ENCODE data around the gene TUBA1A.
"Not testable (repeated sequence)": the region's sequence is repeated elsewhere in the genome, so short reads cannot be mapped to it uniquely, and the experiment has no call there.

TUBA1A gene

DNA sequence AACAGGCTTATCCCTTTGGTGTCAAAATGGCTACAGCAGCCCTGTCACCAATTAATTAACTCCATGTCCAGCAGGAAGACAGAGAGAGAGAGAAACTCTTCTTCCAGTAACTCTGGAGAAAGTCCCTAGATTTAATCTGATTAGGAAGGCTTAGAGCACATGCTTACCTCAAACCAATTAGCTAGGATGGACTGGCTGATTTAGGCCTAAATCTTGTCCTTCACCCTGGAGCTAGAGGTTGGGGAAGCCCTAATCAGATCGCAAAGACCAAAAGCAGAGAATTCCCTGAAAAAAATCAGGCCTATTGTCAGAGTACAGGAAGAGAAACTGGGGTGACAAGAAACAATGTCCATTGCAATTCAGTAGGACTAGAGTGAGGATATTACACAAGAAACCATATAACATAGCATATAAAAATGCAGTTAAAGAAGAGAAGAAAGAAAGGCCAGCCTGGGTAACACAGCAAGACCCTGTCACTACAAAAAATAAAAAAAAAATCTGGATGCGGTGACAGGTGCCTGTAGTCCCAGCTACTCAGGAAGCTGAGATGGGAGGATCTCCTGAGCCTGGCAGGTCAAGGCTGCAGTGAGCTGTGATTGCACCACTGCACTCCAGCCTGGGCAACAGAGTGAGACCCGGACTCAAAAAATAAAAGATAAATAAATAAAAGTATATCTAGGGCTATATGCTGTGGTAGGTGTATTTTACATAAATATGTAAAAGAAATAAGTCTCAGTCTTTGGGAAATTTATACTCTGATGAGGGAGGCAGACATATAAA is 34.9 kb upstream of the TUBA1A start:
- Mint-ChIP-seq H3K27ac (peak overlapping the region in 1 of 3 experiments; percentile 1), H3K36me3 (ENCODE audit: low read depth) (no peaks in the 10 kb centered on the region), H3K4me1 (peaks cover 33% of the 10 kb centered on the region), H3K9me3 (no peaks in the 10 kb centered on the region), H3K4me3 (no peak overlapping the region), H3K27me3 (ENCODE audit: low read depth) (no peaks in the 10 kb centered on the region)
- TF ChIP-seq, protein P1, sequence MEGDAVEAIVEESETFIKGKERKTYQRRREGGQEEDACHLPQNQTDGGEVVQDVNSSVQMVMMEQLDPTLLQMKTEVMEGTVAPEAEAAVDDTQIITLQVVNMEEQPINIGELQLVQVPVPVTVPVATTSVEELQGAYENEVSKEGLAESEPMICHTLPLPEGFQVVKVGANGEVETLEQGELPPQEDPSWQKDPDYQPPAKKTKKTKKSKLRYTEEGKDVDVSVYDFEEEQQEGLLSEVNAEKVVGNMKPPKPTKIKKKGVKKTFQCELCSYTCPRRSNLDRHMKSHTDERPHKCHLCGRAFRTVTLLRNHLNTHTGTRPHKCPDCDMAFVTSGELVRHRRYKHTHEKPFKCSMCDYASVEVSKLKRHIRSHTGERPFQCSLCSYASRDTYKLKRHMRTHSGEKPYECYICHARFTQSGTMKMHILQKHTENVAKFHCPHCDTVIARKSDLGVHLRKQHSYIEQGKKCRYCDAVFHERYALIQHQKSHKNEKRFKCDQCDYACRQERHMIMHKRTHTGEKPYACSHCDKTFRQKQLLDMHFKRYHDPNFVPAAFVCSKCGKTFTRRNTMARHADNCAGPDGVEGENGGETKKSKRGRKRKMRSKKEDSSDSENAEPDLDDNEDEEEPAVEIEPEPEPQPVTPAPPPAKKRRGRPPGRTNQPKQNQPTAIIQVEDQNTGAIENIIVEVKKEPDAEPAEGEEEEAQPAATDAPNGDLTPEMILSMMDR (IDR thresholded peaks at IDR 0.05; ENCODE audit: unreplicated experiment in 3 of 3) = no peak

DNA sequence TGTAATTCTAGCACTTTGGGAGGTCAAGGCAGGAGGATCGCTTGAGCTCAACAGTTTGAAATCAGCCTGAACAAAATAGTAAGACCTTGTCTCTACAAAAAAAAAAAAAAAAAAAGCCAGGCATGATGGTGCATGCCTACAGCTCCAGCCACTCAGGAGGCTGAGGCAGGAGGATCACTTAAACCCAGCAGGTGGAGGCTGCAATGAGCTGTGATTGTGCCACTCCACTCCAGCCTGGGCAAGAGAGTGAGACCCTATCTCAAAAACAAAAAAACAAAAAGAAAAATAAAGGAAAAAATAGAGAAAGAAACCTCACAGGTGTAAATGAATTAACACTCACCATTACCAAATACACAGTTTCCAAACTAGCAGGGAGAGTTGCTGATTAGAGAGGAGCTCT is 34.2 kb upstream of the TUBA1A start:
- Mint-ChIP-seq H3K27me3 (ENCODE audit: low read depth) (no peaks in the 10 kb centered on the region), H3K4me3 (no peak overlapping the region), H3K4me1 (peaks cover 27% of the 10 kb centered on the region), H3K27ac (peak overlapping the region in 2 of 3 experiments; percentile 53 to 71), H3K9me3 (no peaks in the 10 kb centered on the region), H3K36me3 (ENCODE audit: low read depth) (no peaks in the 10 kb centered on the region)
- TF ChIP-seq, protein P1 (IDR thresholded peaks at IDR 0.05; ENCODE audit: unreplicated experiment in 3 of 3) = no peak

DNA sequence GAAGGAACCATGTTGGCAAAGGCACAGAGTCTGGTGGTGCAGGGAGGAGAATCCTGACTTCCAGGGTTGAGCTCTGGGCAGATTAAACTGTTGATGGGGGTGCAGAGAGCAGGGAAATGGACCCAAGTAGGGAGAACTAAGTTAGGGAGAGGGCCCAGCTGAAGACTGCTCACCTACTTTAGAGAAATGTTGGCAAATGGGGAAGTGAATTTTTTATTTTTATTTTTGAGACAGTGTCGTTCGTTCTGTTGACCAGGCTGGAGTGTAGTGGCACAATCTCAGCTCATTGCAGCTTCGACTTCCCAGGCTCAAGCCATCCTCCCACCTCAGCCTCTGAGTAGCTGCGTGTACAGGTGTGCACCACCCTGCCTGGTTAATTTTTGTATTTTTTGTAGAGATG is 32.1 kb upstream of the TUBA1A start:
- H3K27me3 Mint-ChIP-seq (ENCODE audit: low read depth) = no peaks in the 10 kb centered on the region
- peaks cover 19% of the 10 kb centered on the region for H3K4me1 Mint-ChIP-seq
- no peak overlapping the region for H3K27ac Mint-ChIP-seq
- H3K4me3 Mint-ChIP-seq = no peak overlapping the region
- H3K36me3 Mint-ChIP-seq (ENCODE audit: low read depth) = no peaks in the 10 kb centered on the region
- no peaks in the 10 kb centered on the region for H3K9me3 Mint-ChIP-seq
- TF ChIP-seq, protein P1 (IDR thresholded peaks at IDR 0.05; ENCODE audit: unreplicated experiment in 3 of 3) = no peak

DNA sequence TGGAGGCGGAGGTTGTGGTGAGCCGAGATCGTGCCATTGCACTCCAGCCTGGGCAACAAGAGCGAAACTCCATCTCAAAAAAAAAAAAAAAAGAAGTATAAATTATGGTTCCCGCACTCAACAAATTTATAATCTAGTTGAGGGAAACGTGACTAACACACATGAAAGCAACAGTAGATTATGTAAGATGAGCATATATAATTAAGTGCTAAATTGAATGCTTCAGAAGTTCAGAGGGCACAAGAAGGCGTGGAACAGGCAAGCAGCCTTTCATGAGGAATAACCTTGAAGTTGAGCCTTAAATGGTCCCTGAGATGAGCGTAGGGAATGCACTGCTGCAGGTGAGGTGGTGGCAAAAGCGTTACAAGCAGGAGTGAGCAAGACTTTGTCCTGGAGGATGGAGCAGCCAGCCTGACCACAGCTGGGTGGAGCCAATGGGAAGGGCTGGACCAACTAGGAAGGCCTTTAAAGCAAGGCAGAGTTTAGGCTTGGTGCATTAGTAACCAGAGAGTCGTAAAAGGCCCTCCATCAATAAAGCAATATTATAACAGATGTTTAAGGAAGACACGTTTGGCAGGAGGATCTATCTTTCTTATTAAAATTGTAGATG is 30.6 kb upstream of the TUBA1A start:
- Mint-ChIP-seq H3K4me1 (peaks cover 27% of the 10 kb centered on the region), H3K4me3 (no peak overlapping the region), H3K27ac (no peak overlapping the region), H3K36me3 (ENCODE audit: low read depth) (no peaks in the 10 kb centered on the region), H3K9me3 (no peaks in the 10 kb centered on the region), H3K27me3 (ENCODE audit: low read depth) (no peaks in the 10 kb centered on the region)
- TF ChIP-seq, protein P1 (IDR thresholded peaks at IDR 0.05; ENCODE audit: unreplicated experiment in 3 of 3) = no peak

DNA sequence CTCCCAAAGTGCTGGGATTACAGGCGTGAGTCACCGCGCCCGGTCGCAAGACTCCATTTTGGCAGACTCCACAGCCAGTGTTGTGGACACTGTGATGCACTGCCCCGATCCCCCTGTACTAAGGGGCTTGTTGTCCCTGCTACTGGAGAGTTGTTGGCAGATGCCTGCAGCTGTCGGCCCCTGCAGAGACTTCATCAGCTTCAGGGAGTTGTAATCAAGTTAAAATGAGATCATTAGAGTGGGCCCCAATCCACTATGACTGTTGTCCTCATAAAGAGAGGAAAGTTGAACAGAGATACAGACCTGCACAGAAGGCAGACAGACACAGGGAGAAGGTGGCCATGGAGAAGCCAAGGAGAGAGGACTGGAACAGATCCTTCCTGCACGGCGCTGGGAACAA is 23.7 kb upstream of the TUBA1A start:
- peaks cover 31% of the 10 kb centered on the region for H3K4me1 Mint-ChIP-seq
- peak overlapping the region; percentile 51 to 82 (median 79) for H3K27ac Mint-ChIP-seq
- H3K27me3 Mint-ChIP-seq (ENCODE audit: low read depth) = no peaks in the 10 kb centered on the region
- H3K4me3 Mint-ChIP-seq = no peak overlapping the region
- TF ChIP-seq, protein P1 (IDR thresholded peaks at IDR 0.05; ENCODE audit: unreplicated experiment in 3 of 3) = no peak
- no peaks in the 10 kb centered on the region for H3K9me3 Mint-ChIP-seq
- no peaks in the 10 kb centered on the region for H3K36me3 Mint-ChIP-seq (ENCODE audit: low read depth)

DNA sequence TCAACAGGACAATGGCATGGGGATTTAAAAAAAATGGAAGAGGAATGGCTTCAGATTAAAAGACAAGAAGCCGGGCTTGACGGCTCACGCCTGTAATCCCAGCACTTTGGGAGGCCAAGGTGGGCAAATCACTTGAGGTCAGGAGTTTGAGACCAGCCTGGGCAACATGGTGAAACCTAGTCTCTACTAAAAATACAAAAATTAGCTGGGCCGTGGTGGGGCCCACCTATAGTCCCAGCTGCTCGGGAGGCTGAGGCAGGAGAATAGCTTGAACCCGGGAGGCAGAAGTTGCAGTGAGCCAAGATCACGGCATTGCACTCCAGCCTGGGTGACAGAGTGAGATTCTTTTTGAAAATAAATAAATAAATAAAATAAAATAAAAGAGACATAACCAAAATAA is 21.8 kb upstream of the TUBA1A start:
- H3K27me3 Mint-ChIP-seq (ENCODE audit: low read depth); H3K36me3 Mint-ChIP-seq (ENCODE audit: low read depth); H3K9me3 Mint-ChIP-seq; H3K4me3 Mint-ChIP-seq: not testable (repeated sequence)
- H3K27ac Mint-ChIP-seq = peak overlapping the region in 1 of 3 experiments; percentile 20
- peaks cover 27% of the 10 kb centered on the region for H3K4me1 Mint-ChIP-seq
